ENCODE data around the gene NUDT9. TPM values are rescaled to one million over a fixed set of nuclear protein-coding genes. Genes with fewer than 3 reads are reported as not detected.

NUDT9 gene, protein sequence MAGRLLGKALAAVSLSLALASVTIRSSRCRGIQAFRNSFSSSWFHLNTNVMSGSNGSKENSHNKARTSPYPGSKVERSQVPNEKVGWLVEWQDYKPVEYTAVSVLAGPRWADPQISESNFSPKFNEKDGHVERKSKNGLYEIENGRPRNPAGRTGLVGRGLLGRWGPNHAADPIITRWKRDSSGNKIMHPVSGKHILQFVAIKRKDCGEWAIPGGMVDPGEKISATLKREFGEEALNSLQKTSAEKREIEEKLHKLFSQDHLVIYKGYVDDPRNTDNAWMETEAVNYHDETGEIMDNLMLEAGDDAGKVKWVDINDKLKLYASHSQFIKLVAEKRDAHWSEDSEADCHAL
- total RNA-seq (2014; rRNA removed), result 7.5 and 14.7 TPM in 2 replicates
- Bru-seq, nascent RNA, result percentile 62 among the genes with signal in this experiment
- BruChase-seq, experiment 1, labeled RNA remaining after a 6-hour chase, result percentile 58 among the genes with signal in this experiment
- BruChase-seq, experiment 2, labeled RNA remaining after a 2-hour chase, result percentile 59 among the genes with signal in this experiment
- long read RNA-seq, transcript NUDT9-201 (8 exons, 1,701 nt), result major isoform, 26 of 34 reads
- long read RNA-seq, partial matches to known transcripts, result 3 of 34 reads
- long read RNA-seq, other reads (novel, unspliced or antisense), result 2 of 34 reads

DNA sequence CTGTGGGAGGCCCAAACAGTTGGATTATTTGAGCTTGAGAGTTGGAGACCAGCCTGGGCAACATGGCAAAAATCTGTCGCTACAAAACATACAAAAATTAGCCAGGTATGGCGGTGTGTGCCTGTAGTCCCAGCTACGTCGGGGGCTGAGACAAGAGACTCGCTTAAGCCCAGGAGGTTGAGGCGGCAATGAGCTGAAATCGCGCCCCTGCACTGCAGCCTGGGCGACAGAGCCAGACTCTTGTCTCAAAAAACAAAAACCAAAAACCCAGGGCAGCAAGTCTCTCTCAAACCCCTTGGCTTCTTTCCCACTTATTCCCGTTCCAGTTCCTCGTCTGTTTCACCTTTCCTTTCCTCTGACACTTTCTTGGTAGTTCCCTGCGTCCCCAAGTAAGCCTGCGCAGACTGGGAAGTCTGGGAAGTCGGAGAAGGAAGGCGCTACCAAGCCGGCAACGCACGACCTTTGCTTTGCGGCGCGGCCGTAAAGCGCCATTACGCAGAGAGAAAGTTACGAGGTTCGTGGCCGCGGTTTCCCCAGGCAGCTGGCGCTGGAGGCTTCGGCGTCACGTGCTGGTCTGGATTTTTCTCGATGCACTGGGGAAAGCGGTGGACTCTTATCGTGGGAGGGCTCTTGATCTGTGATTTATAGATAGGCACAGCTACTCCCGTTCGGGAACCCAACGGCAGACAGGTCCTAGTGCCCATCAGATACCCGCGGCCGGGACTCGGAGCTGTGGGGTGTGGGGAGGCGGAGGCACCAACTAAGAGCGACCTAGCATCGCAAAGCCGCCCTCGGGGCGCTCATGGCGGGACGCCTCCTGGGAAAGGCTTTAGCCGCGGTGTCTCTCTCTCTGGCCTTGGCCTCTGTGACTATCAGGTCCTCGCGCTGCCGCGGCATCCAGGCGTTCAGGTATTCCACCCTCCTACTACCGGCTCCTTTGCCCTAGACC is at the start of gene NUDT9:
NUDT9 (plus strand) TSS at position 470 of the 949 bp plus-strand sequence; CDS start at position 803, 333 bp downstream.
- CTCF ChIA-PET, result interaction anchor here (0.6 kb wide), 1 partner anchor 34 kb away, joined by 8 read pairs; no protein-coding TSS in a partner anchor
- no peaks in the 10 kb centered on the region for H3K9me2 ChIP-seq (replicated peaks; ENCODE audit: low read length)
- TF ChIP-seq EZH2phosphoT487 (IDR thresholded peaks at IDR 0.05; ENCODE audit: borderline replicate concordance, low read length), result no peak
- TF ChIP-seq, protein P1, sequence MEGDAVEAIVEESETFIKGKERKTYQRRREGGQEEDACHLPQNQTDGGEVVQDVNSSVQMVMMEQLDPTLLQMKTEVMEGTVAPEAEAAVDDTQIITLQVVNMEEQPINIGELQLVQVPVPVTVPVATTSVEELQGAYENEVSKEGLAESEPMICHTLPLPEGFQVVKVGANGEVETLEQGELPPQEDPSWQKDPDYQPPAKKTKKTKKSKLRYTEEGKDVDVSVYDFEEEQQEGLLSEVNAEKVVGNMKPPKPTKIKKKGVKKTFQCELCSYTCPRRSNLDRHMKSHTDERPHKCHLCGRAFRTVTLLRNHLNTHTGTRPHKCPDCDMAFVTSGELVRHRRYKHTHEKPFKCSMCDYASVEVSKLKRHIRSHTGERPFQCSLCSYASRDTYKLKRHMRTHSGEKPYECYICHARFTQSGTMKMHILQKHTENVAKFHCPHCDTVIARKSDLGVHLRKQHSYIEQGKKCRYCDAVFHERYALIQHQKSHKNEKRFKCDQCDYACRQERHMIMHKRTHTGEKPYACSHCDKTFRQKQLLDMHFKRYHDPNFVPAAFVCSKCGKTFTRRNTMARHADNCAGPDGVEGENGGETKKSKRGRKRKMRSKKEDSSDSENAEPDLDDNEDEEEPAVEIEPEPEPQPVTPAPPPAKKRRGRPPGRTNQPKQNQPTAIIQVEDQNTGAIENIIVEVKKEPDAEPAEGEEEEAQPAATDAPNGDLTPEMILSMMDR (conservative IDR thresholded peaks at IDR 0.05; ENCODE audit: low read depth, low read length), result no peak
- TF ChIP-seq EZH2 (IDR thresholded peaks at IDR 0.05; ENCODE audit: low read length, unreplicated experiment), result no peak
- TSS peak; percentile 95 for BruUV-seq (replicated peaks)
- no peaks in the 10 kb centered on the region for H4K20me1 ChIP-seq (ENCODE audit: low read length)
- peaks cover 3% of the 10 kb centered on the region for H3F3A ChIP-seq (ENCODE audit: low read length, unreplicated experiment)
- H3K9me3 ChIP-seq (ENCODE audit: low read length), result no peaks in the 10 kb centered on the region
- peak within 1 kb of the TSS; percentile 84 for H3K27ac ChIP-seq (ENCODE audit: low read length)
- H3K4me1 ChIP-seq (ENCODE audit: insufficient read depth, low read length), result peaks cover 30% of the 10 kb centered on the region
- H3K9ac ChIP-seq (ENCODE audit: low read length), result peak within 1 kb of the TSS; percentile 90
- H3K4me3 ChIP-seq (ENCODE audit: low read length), result peak within 1 kb of the TSS; percentile 87
- intact Hi-C loops (cut with micrococcal nuclease), result loop anchor here (1.0 kb wide), 1 partner anchor 46 kb away; no protein-coding TSS in a partner anchor
- H3K27me3 ChIP-seq (ENCODE audit: low read length), result no peaks in the 10 kb centered on the region
- H3K36me3 ChIP-seq (ENCODE audit: low read depth, low read length), result no peaks in the 10 kb centered on the region
- POLR2A ChIA-PET (ENCODE audit: unreplicated experiment), result interaction anchor here (0.5 to 1.0 kb wide), 3 partner anchors 31 to 590 kb away, joined by 5 to 14 read pairs (median 7); partner anchors contain the start of gene HSD17B11
- peak within 1 kb of the TSS; percentile 97 for H2AFZ ChIP-seq (ENCODE audit: low read length)
- peaks cover 47% of the 10 kb centered on the region for H3K79me2 ChIP-seq (ENCODE audit: low read length)
- peak; percentile 70 for ATAC-seq
- H3K4me2 ChIP-seq (ENCODE audit: low read length), result peak within 1 kb of the TSS; percentile 80
- DNase-seq, result peak; percentile 89

DNA sequence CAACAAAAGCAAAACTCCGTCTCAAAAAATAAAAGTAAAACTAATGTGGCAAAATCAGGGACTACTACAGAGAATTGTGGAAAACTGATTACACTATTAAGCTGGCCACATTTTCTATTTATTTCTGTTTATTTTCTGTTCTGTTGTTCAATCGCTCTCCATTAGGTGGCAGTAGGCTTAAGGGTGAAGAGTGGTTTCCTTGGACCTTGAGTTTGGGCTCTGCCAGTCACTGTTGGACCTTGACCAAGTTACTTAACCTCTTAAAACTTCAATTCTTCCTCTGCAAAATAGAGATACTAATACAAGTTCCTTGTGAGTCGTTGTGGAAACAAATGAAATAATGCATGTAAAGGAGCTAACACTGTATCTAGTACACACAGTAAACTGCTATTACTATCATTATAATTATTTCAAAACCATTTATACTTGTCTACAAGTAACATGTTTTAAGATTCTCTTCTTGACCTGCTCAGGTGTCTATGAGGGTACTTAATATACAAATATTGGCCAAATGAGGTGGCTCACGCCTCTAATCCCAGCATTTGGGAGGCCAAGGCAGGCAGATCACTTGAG is 46.6 kb upstream of the NUDT9 start:
- no peaks in the 10 kb centered on the region for H3K9me2 ChIP-seq (replicated peaks; ENCODE audit: low read length)
- H4K20me1 ChIP-seq (ENCODE audit: low read length), result no peaks in the 10 kb centered on the region
- POLR2A ChIA-PET (ENCODE audit: unreplicated experiment), result interaction anchor here (0.6 kb wide), 1 partner anchor 829 kb away, joined by 10 read pairs; no protein-coding TSS in a partner anchor
- H3F3A ChIP-seq (ENCODE audit: low read length, unreplicated experiment), result no peaks in the 10 kb centered on the region
- intact Hi-C loops (cut with micrococcal nuclease), result loop anchor here (1.0 kb wide), 2 partner anchors 47 to 89 kb away; no protein-coding TSS in a partner anchor
- no peaks in the 10 kb centered on the region for H3K27me3 ChIP-seq (ENCODE audit: low read length)
- no peaks in the 10 kb centered on the region for H3K9me3 ChIP-seq (ENCODE audit: low read length)
- no TSS peak for BruUV-seq (replicated peaks)
- H3K4me3 ChIP-seq (ENCODE audit: low read length), result no peak overlapping the region
- ATAC-seq (peak; percentile 48), DNase-seq (peak; percentile 62)
- no peaks in the 10 kb centered on the region for H3K4me1 ChIP-seq (ENCODE audit: insufficient read depth, low read length)
- H3K9ac ChIP-seq (ENCODE audit: low read length), result no peak overlapping the region
- H3K4me2 ChIP-seq (ENCODE audit: low read length), result no peak overlapping the region
- H3K36me3 ChIP-seq (ENCODE audit: low read depth, low read length), result no peaks in the 10 kb centered on the region
- TF ChIP-seq, protein P1 (conservative IDR thresholded peaks at IDR 0.05; ENCODE audit: low read depth, low read length), result peak; percentile 70
- TF ChIP-seq EZH2 (IDR thresholded peaks at IDR 0.05; ENCODE audit: low read length, unreplicated experiment) (no peak), EZH2phosphoT487 (IDR thresholded peaks at IDR 0.05; ENCODE audit: borderline replicate concordance, low read length) (no peak)
- CTCF ChIA-PET, result interaction anchor here (0.6 to 0.9 kb wide), 3 partner anchors 45 to 85 kb away, joined by 3 read pairs; no protein-coding TSS in a partner anchor
- no peak overlapping the region for H3K27ac ChIP-seq (ENCODE audit: low read length)
- H2AFZ ChIP-seq (ENCODE audit: low read length), result no peak overlapping the region
- no peaks in the 10 kb centered on the region for H3K79me2 ChIP-seq (ENCODE audit: low read length)
